Stimulated activated CD4-positive, alpha-beta T cell treated with anti-CD3 and anti-CD28 coated beads, Interleukin-12 subunit alpha, Interleukin-12 subunit beta, amount 100 ng/mL, for 4 hours (primary cell): ENCODE measurements around the gene RYK.
"Not testable (repeated sequence)": the region's sequence is repeated elsewhere in the genome, so short reads cannot be mapped to it uniquely, and the experiment has no call there.

ENCODE experiments used
- DNase-seq: peaks from one replicate; pipeline ENCODE4 v3.0.0-alpha.2; 2020

Gene RYK

DNA sequence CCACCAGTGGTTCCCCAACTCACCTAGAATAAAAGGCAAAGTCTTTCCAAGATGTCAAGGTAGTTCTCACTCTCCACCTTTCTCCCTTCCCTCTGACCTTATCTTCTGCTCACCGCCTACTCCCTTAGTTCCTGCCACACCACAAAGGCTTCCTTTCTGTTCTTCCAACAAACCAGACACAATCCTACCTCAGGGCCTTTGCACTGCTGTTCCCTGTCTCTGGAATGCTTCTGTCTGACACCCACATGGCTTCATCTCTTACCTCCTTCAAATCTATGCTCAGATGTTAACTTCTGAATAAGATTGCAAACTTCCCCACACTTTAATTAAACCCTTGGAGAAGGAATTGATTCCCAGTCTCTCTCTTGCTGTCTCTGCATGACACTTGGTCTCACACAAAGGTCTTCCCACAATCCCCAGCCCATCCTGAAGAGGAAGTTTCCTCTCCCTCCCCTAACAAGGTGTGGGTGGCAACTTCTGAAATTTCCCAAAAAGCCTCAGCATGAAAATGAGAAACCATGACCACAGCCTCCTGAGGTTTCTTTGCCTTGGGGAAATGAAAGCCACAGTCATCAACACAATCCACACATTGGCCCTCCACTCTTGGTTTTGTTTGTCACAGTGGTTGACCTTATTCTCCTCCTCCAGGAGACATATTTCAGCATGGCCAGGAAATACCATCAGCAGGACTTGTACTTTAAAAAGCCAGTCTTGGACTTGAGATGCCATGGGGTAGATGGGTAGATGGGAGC lies 3.0 kb upstream of the RYK start:
- no peak for DNase-seq

DNA sequence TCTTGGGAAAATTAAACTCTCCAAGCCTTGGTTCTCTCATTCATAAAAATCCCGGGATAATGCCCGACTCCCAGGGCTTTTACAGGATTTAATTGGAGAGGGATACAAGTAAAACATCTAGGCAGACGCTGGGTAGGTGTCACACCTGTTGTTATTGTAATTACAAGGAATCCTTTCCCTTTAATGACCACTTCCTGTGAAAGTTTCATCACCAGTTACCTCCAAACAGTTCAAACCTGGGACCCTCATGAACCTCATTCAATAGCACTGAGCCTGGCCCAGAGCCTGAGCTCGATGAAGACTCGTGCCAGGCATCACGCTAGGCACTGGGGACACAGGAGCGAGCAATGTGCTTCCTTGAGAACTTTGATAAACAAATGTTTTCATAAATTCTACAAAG lies 2.1 kb upstream of the RYK start:
- no peak for DNase-seq

DNA sequence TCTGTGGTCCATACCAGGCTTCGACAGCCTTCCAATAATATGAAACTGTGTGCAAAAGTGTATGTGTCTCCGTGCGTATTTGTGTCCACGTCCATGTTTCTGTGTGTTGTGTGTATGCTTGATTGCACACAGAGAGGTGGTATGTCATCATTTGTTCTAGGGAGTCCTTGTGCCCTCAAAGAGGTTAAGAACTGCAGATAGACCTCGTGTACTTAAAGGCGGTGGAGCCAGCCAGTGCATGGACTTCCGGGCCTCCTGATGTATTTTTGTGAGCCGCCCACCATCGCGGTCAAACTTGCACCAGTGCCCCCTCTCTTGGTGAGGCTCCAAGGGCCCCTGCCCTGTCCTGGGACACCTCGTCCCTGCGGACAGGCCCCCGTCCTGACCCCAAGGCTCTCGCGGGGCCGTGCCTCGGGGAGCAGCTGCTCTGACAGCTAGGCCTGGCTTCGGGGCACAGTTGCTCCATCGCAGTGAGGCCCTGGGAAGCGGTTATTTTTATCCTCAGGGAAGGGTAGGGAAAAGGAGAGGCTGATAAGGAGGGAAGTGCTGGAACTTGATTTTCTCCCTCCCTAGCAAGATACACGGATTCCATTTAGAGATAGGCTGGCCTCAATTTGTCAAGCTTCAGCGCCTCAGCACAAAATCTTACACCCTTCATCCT lies 1.2 kb upstream of the RYK start:
- DNase-seq: no peak

DNA sequence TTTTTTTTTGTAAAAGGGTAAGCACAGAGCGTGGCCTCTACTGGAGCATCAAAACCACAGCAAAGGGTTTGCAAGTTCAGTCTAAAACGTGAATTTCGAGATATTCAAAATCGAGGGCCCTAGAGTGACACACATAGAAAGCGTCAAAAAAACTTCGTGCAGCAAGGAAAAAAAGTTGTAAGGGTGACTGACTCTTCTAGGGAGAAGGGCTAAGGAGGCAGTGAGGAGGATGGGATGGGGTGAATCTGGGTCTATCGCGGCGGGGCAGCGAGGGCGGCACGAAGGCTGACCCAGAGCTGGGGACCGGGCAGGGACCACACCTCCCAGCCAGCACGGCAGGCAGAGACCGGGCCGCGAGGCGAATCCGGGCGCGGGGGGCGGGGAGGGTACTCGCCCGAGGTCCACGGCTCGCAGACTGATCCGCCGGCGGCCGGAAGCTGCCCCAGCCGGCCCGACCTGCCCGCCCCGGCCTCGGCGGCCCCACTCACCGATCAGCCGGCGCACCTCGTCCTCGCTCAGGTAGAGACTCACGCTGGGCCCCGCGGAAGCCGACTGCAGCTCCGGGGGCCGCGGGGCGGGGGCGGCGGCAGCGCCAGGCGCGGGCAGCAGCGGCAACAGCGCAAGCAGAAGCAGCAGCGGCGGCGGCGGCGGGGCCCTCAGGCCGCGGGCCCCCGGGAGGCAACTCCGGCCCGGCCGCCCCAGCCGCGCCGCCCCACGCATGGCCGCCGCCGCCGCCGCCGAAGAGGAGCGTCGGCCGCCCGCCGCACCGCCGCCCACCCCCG lies 533 bp downstream of the RYK start:
- peak; percentile 46 for DNase-seq

DNA sequence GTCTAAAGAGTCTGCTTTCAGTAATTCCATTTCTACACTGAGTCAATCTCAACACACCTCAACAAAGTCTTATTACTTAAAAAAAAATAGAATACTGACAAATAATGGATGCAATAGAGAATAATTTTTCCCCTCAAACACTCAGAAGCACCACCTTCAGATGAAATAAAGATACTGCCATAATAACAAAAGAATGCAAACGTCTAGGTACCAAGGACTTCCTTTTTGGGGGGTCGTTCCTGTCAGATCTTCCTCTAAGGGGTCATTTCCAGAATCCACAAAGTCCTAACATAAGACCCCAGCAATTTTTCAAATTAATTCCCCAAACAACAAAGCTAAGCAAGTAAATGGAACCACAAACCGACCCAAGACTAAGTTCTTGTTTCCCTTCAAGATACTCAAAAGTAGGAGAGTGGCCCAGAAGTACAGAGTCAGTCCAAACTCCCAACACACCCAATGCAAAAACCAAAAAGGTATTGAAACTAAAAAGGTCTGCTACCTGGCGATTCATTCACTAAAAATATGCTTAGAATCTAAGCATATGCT lies 1.3 kb downstream of the RYK start:
- DNase-seq: no peak

DNA sequence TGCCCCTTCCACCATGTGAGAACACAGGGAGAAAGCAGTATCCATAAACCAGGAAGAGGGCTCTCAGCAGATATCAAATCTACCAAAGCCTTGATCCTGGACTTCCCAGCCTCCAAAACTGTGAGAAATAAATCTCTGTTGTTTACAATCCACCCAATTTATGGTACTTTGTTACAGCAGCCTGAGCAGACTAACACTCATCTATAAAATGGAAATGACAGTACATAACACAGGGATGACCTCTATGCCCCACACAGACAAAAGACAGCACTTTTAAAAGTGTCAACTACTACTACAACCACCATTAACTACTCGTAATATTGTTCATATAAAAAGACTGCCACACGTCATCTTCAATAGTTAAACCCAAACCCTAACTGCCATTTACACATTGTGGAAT lies 5.7 kb downstream of the RYK start:
- no peak for DNase-seq

DNA sequence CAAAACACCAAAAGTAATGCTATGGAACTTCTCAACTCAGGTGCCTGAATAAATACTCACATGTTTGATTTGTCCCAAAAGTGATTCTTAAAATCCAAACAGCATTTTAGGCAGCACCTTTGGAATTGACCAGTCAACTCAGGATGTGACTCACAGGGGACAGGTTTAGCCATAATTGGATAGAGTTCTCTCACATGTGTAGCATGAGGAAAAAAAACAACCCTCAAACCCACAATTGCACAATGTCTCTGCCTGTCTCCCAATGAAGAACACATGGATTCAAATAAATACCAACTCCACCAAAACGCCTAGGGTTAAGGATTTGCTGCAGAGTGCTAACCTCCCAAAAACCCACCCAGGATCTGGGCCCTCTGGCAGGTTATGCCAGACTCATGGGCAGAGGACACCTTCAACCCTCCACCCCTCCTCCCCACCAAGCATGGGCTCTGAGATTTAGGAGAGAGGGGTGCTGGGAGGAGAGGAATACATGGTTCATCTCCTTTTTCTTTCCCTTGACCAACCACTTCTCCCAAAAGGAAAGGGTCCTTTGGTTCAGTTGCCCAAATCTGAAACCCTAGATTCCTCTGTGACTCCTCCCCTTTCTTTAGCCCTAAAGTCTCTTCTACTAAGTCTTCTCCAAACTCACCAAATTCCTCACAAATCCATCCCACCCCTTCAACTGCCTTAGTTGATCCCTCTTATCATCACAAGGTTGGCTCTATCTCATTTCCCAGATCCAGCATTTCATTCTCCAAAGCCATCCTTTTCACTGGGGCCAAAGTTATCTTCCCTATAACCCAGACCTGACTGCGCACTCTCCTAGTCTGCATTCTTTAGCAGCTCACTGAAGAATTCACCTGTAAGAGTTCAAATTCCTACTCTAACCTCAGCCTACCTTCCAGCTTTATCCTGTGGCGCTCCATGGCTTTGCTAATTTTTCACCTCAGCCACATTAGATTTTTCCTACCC lies 7.7 kb downstream of the RYK start:
- DNase-seq: no peak

DNA sequence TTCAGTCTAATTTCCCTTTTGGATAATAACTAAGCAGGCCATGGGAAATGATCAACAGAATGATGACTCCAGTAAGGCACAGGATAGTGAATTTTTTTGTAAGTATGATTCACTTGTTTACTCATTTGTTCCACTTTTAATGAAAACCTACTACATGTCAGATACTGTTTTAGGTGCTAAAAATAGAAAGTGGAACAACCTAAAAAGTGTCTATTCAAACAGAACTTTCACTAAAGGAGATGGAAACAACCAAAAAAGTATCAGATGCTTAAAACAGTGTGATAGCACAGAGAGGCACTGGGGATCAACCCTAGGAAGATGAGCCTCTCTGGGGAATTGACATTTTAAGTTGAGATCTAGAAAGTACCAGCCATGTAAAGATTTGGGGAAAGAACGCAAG lies 11.1 kb downstream of the RYK start:
- DNase-seq: no peak

DNA sequence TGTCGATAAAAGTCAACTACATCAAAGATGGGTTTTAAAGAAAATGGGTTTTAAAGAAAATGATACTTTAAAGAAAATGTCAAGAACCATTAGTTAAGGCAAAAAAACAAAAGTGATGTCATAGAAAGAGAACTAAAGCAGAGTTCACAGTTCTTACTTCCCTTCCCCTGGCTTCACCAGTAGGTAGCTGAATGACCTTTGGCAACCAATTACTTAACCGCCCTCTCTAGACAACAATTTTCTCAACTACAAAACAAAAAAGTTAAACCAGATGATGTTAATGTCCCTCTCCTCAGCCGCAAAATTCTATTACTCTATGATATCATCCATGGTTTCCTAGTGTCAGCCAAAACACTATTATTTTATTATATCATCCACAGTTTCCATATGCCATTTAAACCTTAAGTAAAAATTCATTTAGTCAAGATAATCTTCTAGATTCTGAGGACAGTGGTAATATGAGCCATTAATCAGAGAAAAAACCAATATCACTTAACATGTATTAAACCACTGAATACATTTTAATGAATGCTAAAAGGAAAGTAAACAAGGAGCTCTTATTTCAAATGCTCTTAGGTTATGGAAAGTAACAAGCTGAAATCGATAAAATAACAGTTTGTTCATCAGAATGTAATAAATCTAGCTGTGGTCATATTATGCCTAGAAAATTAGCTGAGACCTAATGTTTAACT lies 13.1 kb downstream of the RYK start:
- DNase-seq: no peak

DNA sequence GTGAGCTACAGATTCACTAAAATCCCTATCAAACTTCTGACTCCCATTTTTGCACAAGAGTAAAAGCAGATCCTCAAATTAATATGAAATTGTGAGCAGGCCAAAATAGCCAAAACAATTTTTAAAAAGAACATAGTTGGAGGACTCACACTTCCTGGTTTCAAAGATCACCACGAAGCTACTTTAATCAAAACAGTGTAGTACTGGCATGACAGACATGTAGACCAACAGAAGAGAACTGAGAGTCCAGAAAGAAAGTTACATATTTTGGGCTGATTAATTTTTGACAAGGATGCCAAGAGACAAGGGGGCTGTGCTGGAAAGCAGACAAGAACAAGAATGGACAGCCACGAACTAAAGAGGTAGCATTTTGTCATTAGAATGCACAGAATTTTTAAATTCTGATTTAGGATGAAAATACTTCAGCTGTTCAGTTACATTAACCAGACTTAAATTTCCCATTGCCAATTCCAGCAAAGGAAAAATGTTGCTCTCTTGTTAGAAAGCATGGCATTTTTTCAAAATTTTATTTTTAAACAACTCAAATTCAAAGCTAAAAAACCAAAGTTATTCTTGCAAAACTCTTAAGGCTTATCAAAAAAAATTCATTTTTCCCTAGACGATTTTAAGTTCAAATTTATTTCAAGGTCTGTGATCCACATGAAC lies 14.0 kb downstream of the RYK start:
- DNase-seq: no peak

DNA sequence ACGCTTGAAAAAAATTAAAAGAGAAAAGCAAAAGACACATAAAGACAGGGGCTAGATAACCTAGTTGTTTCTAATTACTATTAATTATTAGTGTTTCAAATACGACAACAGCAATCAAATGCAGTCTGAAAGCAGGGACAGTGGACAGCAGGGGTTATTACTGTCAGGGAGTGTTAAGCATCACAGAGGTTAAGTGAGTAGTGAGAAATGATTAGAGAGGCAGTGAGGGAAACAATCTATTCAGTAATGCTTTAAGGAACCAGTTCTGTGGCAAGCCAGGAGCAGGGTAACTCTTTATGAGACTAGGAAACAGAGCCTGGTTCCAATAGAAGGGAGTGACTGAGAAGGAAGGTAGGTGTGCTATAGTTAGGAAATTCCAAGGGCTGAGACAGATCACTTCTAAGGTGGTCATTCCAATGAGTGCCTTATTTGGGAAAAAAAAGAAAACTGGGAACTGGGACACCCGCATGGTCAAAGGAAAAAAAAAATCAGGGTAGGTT lies 15.0 kb downstream of the RYK start:
- DNase-seq: no peak

DNA sequence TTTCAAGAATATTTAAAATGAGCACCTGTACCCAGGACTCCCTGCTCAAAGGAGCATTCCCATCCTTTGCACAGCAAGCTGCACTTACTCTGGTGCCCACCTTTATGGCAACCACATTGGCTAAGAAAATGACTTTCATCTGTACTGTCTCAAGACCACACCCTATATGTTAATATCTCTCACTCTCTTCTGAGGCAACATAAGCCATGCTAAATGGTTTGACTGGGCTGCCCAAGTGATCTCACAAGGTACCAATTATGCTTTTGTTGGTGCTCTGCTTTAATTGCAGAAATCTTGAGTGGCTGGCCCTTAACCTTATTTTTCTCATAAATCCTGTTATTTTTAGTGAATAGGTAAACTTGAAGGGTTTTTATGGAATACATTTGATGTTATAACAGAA lies 17.7 kb downstream of the RYK start:
- no peak for DNase-seq

DNA sequence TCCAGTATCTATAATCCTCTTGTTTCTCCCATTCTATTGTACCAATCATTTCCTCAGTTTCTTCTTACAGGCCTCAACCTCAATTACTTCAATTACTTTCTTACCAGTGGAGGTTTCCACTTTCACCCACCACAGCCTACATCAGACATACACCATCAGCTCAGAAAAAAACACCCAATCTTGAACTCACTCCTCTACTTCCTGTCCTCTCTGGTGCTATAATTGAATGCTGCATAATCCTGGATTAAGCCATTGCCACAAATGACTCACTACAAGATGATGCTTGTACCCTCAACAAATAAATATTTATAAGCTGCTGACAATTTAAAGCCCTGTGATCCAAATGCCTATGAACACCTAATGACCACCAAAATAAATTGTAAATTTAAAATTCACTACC lies 18.5 kb downstream of the RYK start:
- no peak for DNase-seq

DNA sequence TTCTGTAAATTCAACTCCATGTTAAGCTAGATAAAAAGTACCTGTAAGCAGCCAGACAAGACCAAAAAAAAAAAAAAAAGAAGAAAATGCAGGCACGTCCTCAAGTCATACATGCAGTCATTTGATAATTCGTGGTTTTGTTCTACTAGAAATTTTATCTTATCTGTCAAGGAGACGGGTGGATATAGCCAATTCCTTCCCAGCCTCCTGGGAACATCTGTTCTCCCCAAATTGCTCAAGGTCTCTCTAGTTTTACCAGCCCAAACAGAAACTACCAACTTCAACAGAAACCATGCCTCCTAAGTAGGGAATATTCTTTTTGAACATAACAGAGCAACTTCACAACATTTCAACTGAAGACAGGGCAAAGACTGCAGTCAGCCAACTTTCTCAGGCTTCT lies 19.5 kb downstream of the RYK start:
- DNase-seq: no peak

DNA sequence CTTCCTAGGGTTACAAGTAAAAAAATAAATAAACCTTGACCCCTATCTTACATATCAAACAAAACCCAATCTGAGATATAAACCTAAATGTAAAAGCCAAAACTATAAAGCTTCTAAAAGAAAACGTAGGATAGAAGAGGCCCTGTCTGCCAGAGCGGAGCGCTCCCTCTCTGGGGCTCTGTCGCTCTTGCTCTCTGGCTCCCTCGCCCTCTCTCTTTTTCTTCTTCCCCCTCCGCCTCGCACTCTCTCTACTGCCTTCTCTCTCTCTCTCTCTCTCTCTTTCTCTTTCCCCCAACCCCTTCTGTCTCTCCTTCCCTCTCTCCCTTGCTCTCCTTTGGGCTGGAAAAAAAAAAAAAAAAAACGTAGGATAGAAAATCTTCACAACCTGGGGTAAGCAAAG lies 21.6 kb downstream of the RYK start:
- DNase-seq: no peak

DNA sequence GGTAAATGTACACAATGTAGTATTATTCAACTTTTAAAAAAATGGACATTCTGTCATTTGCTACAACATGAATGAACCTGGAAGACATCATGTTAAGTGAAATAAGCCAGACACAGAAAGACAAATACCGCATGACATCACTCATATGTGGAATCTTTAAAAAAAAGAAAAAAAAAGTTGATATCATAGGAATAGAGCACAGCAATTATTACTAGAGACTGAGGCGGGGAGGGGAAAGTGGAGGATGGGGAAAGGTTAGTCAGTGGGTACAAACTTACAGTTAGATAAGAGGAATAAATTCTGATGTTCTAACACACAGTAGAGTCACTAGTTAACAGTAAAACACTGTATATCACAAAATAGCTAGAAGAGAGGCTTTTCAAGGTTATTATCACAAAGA lies 22.2 kb downstream of the RYK start:
- no peak for DNase-seq

DNA sequence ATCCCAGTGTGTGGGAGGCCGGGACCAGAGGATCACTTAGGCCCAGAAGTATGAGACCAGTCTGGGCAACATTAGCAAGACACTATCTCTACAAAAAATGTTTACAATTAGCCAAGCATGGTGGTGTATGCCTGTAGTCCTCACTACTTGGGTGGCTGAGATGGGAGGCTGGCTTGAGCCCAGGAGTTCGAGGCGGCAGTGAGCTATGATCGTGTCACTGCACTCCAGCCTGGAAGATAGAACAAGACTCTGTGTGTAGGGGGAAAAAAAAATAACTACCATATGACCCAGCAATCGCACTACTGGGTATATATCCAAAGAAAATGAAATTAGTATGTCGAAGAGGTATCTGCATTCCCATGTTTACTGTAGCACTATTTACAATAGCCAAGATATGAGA lies 22.6 kb downstream of the RYK start:
- DNase-seq: no peak

DNA sequence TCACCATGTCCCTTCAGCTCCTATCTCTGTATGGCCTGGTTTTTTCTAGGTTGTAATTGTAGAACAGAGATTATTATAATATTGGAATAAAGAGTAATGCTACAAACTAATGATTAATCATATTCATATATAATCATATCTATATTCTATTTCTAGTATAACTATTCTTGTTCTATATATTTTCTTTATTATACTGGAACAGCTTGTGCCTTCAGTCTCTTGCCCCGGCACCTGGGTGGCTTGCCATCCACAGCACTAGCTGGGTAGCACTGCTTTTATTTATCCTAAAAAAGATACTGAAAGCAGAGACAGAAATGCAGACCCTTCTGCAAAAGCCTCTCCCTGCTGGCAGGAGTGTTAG lies 25.9 kb downstream of the RYK start:
- not testable (repeated sequence) for DNase-seq

DNA sequence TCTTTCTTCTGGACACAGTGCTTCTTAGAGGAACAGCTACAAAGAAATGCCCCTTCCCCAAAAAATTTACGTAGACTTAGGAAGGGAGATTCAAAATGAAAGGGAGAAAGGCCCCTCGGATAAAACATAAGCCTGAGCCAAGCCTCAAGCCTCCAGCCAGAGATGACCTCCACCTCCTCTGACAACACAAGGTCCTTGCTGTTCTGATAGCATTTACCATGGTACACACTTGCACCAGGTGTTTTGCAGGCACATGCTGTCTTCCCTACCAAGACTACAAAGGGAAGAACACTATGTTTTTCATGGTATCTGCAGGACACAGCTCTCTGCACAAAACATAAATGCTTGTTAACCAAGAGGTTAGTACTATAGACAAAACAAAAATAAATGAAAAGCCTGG lies 27.8 kb downstream of the RYK start:
- DNase-seq: no peak

DNA sequence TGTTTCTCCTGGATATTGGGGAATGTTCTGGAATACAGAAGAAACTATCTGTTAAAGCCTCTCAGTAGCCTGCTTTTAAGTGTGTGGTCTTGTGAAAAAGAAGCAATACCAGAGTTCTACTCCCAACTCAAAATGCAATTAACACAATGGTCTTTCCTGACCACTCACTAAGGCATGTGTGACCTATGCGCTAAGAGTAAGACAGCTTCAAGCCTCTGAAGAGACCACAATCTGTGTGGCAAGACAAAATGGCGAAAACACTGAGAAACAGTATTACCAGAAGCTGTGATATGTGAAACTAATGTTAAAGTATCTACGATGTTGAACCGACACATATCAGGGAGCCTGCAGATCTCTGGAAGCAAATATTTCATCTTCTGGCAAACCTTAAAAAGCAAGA lies 33.8 kb downstream of the RYK start:
- no peak for DNase-seq

DNA sequence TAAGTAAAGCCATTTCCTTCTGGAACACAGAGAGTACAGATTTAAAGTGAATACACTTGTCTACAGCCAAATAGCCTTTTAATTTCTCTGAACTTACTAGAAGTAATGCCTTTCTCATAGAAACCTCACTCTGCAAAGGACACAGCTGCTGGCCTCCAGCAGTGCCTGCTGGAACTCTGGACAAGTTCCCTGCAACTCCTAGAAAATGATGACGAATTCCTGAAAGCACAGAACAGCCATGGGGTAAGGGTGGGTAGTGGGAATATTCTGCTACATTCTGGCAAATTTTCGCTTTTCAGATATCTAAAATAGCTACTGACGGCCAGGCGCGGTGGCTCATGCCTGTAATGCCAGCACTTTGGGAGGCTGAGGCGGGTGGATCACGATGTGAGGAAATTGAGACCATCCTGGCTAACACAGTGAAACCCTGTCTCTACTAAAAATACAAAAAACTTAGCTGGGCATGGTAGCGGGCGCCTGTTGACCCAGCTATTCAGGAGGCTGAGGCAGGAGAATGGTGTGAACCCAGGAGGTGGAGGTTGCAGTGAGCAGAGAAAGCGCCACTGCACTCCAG lies 34.4 kb downstream of the RYK start:
- no peak for DNase-seq
